GM23338 (cell line): ENCODE data around the gene TEX9. TPM values are rescaled to one million over a fixed set of nuclear protein-coding genes. Genes with fewer than 3 reads are reported as not detected.

Source experiments
- ATAC-seq: fragments of 200-7000 bp; cut with Tn5 transposase; 3 replicates; pipeline ENCODE4 v1.9.1; 2020
- DNase-seq: peaks from one replicate; pipeline ENCODE4 v3.0.0-alpha.2; 2015; ENCODE audit warnings: low spot score
- H2AFZ ChIP-seq: fragments of 200-600 bp; sonication (generic); 2 replicates; pipeline ENCODE4 v1.8.0; 2016; ENCODE audit warnings: antibody characterized with exemption, mild to moderate bottlenecking, moderate library complexity
- H3F3A ChIP-seq: fragments of 200-600 bp; sonication (generic); replicated peaks from 2 replicates; pipeline ENCODE4 v1.8.0; 2017; ENCODE audit warnings: antibody characterized with exemption, mixed run types, low read depth
- H3K27ac ChIP-seq: fragments of 200-600 bp; sonication (generic); 2 replicates; pipeline ENCODE4 v1.6.1; 2016; ENCODE audit warnings: low read depth
- H3K27me3 ChIP-seq: fragments of 200-600 bp; sonication (generic); 2 replicates; pipeline ENCODE4 v1.8.0; 2016; ENCODE audit warnings: mild to moderate bottlenecking, mixed run types, moderate library complexity; ENCODE audit not compliant: insufficient read depth
- H3K36me3 ChIP-seq: fragments of 200-600 bp; sonication (generic); 2 replicates; pipeline ENCODE4 v1.8.0; 2016; ENCODE audit warnings: mild to moderate bottlenecking; ENCODE audit not compliant: insufficient read depth
- H3K4me1 ChIP-seq: fragments of 200-600 bp; sonication (generic); 2 replicates; pipeline ENCODE4 v1.8.0; 2016; ENCODE audit warnings: mild to moderate bottlenecking, moderate library complexity; ENCODE audit not compliant: insufficient read depth
- H3K4me2 ChIP-seq: fragments of 200-600 bp; sonication (generic); 2 replicates; pipeline ENCODE4 v1.7.1; 2017; ENCODE audit warnings: mixed run types
- H3K4me3 ChIP-seq: fragments of 200-600 bp; sonication (generic); 2 replicates; pipeline ENCODE4 v1.6.1; 2016; ENCODE audit warnings: mixed run types
- H3K79me2 ChIP-seq: fragments of 200-600 bp; sonication (generic); replicated peaks from 2 replicates; pipeline ENCODE4 v1.8.0; 2017; ENCODE audit warnings: mild to moderate bottlenecking; ENCODE audit not compliant: insufficient read depth
- H3K9me2 ChIP-seq: fragments of 200-600 bp; sonication (generic); 2 replicates; pipeline ENCODE4 v1.8.0; 2017; ENCODE audit not compliant: insufficient read depth
- H4K20me1 ChIP-seq: fragments of 200-600 bp; sonication (generic); replicated peaks from 2 replicates; pipeline ENCODE4 v1.8.0; 2017; ENCODE audit warnings: mild to moderate bottlenecking; ENCODE audit not compliant: insufficient read depth
- H3K27ac Mint-ChIP-seq: 2 replicates; pipeline ENCODE4 v1.8.0; 2020; ENCODE audit warnings: inconsistent platforms, mild to moderate bottlenecking, moderate library complexity, mixed read lengths
- H3K27me3 Mint-ChIP-seq: 3 replicates; pipeline ENCODE4 v1.8.0; 2022; ENCODE audit warnings: low read depth, mild to moderate bottlenecking, moderate library complexity, mixed read lengths, inconsistent platforms; ENCODE audit not compliant: insufficient read depth, poor library complexity
- H3K36me3 Mint-ChIP-seq: 3 replicates; pipeline ENCODE4 v1.8.0; 2021; ENCODE audit warnings: low read depth, mild to moderate bottlenecking, inconsistent platforms, moderate library complexity, mixed read lengths
- H3K4me1 Mint-ChIP-seq: 3 replicates; pipeline ENCODE4 v1.8.0; 2020; ENCODE audit warnings: mild to moderate bottlenecking, inconsistent platforms, mixed read lengths
- H3K4me3 Mint-ChIP-seq: 3 replicates; pipeline ENCODE4 v1.8.0; 2021; ENCODE audit warnings: moderate library complexity, mild to moderate bottlenecking, inconsistent platforms, mixed read lengths
- H3K9me3 Mint-ChIP-seq: 3 replicates; pipeline ENCODE4 v1.8.0; 2020; ENCODE audit warnings: moderate library complexity, mild to moderate bottlenecking, inconsistent platforms, mixed read lengths
- CREB1 ChIP-seq: fragments of 250-450 bp; sonication (Bioruptor Pico); IDR thresholded peaks from 2 replicates; pipeline ENCODE4 v1.5.0; 2020; ENCODE audit warnings: low read depth, mild to moderate bottlenecking, moderate library complexity
- CTCF ChIP-seq, 2 experiments: fragments of 200-600 bp in 1 of 2; sonication (generic) in 1 of 2; conservative IDR thresholded peaks; 2 replicates each; pipeline versions ENCODE4 v1.5.1 to v1.6.1; 2016 to 2017; ENCODE audit warnings: antibody characterized with exemption in 2 of 2, low read depth in 2 of 2, mild to moderate bottlenecking in 2 of 2, moderate library complexity in 1 of 2
- ETS1 ChIP-seq: IDR thresholded peaks from 2 replicates; pipeline ENCODE4 v1.6.1; 2016; ENCODE audit warnings: antibody characterized with exemption
- EZH2 ChIP-seq: fragments of 200-600 bp; sonication (generic); IDR thresholded peaks from one replicate; pipeline ENCODE4 v1.8.0; 2017; ENCODE audit warnings: antibody characterized with exemption, mild to moderate bottlenecking, low read depth; ENCODE audit not compliant: unreplicated experiment
- EZH2phosphoT487 ChIP-seq: fragments of 200-600 bp; sonication (generic); IDR thresholded peaks from one replicate; pipeline ENCODE4 v1.8.1; 2018; ENCODE audit warnings: antibody characterized with exemption; ENCODE audit not compliant: unreplicated experiment
- JUNB ChIP-seq: IDR thresholded peaks from one replicate; pipeline ENCODE4 v1.6.1; 2016; ENCODE audit warnings: antibody characterized with exemption; ENCODE audit not compliant: unreplicated experiment
- NANOG ChIP-seq: IDR thresholded peaks from 2 replicates; pipeline ENCODE4 v1.6.1; 2016; ENCODE audit warnings: antibody characterized with exemption, borderline replicate concordance
- POLR2AphosphoS5 ChIP-seq: IDR thresholded peaks from 2 replicates; pipeline ENCODE4 v1.6.1; 2016; ENCODE audit warnings: antibody characterized with exemption, low read depth
- REST ChIP-seq: IDR thresholded peaks from one replicate; pipeline ENCODE4 v1.6.1; 2018; ENCODE audit warnings: antibody characterized with exemption; ENCODE audit not compliant: unreplicated experiment
- STAT1 ChIP-seq: IDR thresholded peaks from one replicate; pipeline ENCODE4 v1.6.1; 2016; ENCODE audit warnings: antibody characterized with exemption; ENCODE audit not compliant: unreplicated experiment
- ZNF114 ChIP-seq: fragments of 250-450 bp; sonication (Bioruptor Pico); IDR thresholded peaks from 2 replicates; pipeline ENCODE4 v1.5.0; 2020; ENCODE audit warnings: mild to moderate bottlenecking, moderate library complexity
- ZNF331 ChIP-seq: fragments of 250-450 bp; sonication (Bioruptor Pico); IDR thresholded peaks from 2 replicates; pipeline ENCODE4 v1.5.0; 2020; ENCODE audit warnings: low read depth, mild to moderate bottlenecking, moderate library complexity
- ZNF462 ChIP-seq: fragments of 250-450 bp; sonication (Bioruptor Pico); IDR thresholded peaks from 2 replicates; pipeline ENCODE4 v1.5.0; 2020; ENCODE audit warnings: mild to moderate bottlenecking, moderate library complexity
- polyA plus RNA-seq: library from polyadenylated mRNA; unstranded; fragments of >200 nt; fragmentation: Nextera tagmentation; extraction: Ambion mirVana; gene quantifications from 2 replicates; pipeline ENCODE4 v1.2.1, GENCODE V29; 2016
- total RNA-seq: library from RNA; depleted of rRNA; stranded (reverse); fragments of >200 nt; shearing (Covaris generic); gene quantifications from 2 replicates; pipeline ENCODE4 v1.2.3, GENCODE V29; 2014

TEX9 gene
- total and polyA plus RNA-seq, 2 experiments from 2014 or later, result 19.6 to 21.8 TPM

- Mint-ChIP-seq H3K4me3 (no peak overlapping the region), H3K36me3 (no peaks in the 10 kb centered on the region), H3K27ac (no peak overlapping the region), H3K4me1 (peaks cover 23% of the 10 kb centered on the region), H3K9me3 (no peaks in the 10 kb centered on the region; the same call in 2 of the 3 replicates), H3K27me3 (no peaks in the 10 kb centered on the region)
- H2AFZ ChIP-seq, result no peak overlapping the region
- no peaks in the 10 kb centered on the region for H3F3A ChIP-seq
- H4K20me1 ChIP-seq, result no peaks in the 10 kb centered on the region
- peaks cover 5% of the 10 kb centered on the region; the same call in 1 of the 2 replicates for H3K9me2 ChIP-seq
- no peak overlapping the region for H3K4me2 ChIP-seq
- no peaks in the 10 kb centered on the region for H3K79me2 ChIP-seq
- no peak overlapping the region for H3K4me3 ChIP-seq
- ATAC-seq, result no peak
- DNase-seq, result no peak
- H3K36me3 ChIP-seq, result no peaks in the 10 kb centered on the region
- no peak for TF ChIP-seq STAT1
- TF ChIP-seq JUNB, result no peak
- TF ChIP-seq EZH2phosphoT487, result no peak
- no peak for TF ChIP-seq ZNF114 (CRISPR knock-in tag)
- no peak for TF ChIP-seq CTCF (conservative IDR thresholded peaks at IDR 0.05; ENCODE audit: low read depth in 2 of 2)
- TF ChIP-seq ETS1, result no peak
- no peak for TF ChIP-seq NANOG
- no peak for TF ChIP-seq POLR2AphosphoS5
- TF ChIP-seq CREB1 (CRISPR knock-in tag), result no peak
- TF ChIP-seq ZNF462 (CRISPR knock-in tag), result no peak
- TF ChIP-seq EZH2, result no peak
- TF ChIP-seq ZNF331 (CRISPR knock-in tag), result no peak
- TF ChIP-seq REST, result no peak
- H3K4me1 ChIP-seq, result peaks cover 17% of the 10 kb centered on the region
- H3K27ac ChIP-seq, result no peak overlapping the region
- no peaks in the 10 kb centered on the region for H3K27me3 ChIP-seq
Observed at GRCh38 chr15:56349554-56349953, 15.7 kb upstream of the TEX9 start.
